Transverse colon (tissue), 4 donors: ENCODE measurements around the gene BAHCC1. TPM values are rescaled to one million over a fixed set of nuclear protein-coding genes. Genes with fewer than 3 reads are reported as not detected.

Experiments used
- DNase-seq: peaks from one replicate; pipeline ENCODE4 v3.0.0-alpha.2; 2019
- H3K27ac ChIP-seq, 4 donors: fragments of 200-600 bp; sonication (generic); 2 replicates each; pipeline ENCODE4 v1.5.1; 2016 to 2018; ENCODE audit warnings: inconsistent platforms in 4 of 4
- H3K27me3 ChIP-seq: fragments of 200-600 bp; sonication (generic); 2 replicates; pipeline ENCODE4 v1.5.1; 2017; ENCODE audit warnings: inconsistent platforms
- H3K36me3 ChIP-seq, 4 donors: fragments of 200-600 bp; sonication (generic); 2 replicates each; pipeline ENCODE4 v1.5.1; 2017 to 2019; ENCODE audit warnings: inconsistent platforms in 4 of 4
- H3K4me1 ChIP-seq, 4 donors: fragments of 200-600 bp; sonication (generic); 2 replicates each; pipeline ENCODE4 v1.5.1; 2017 to 2020; ENCODE audit warnings: inconsistent platforms in 4 of 4
- H3K4me3 ChIP-seq, 4 donors: fragments of 200-600 bp; sonication (generic); 1 replicate in 1 of 4; 2 replicates in 3 of 4; pipeline versions ENCODE4 v1.5.1 to v1.6.1; 2017 to 2019; ENCODE audit warnings: inconsistent platforms in 4 of 4
- H3K9me3 ChIP-seq, 2 donors: fragments of 200-600 bp; sonication (generic); 2 replicates each; pipeline ENCODE4 v1.5.1; 2017 to 2019; ENCODE audit warnings: inconsistent platforms in 2 of 2
- EP300 ChIP-seq: sonication (generic); formaldehyde crosslinking; IDR thresholded peaks from one replicate; pipeline ENCODE4 v1.6.1; 2017; ENCODE audit warnings: antibody characterized with exemption, low read depth
- POLR2A ChIP-seq: fragments of 450-650 bp; IDR thresholded peaks from one replicate; pipeline ENCODE4 v1.6.1; 2016; ENCODE audit warnings: antibody characterized with exemption, mild to moderate bottlenecking, moderate library complexity
- POLR2AphosphoS5 ChIP-seq, 3 donors: sonication (generic); formaldehyde crosslinking; IDR thresholded peaks; one replicate each; pipeline ENCODE4 v1.6.1; 2016; ENCODE audit warnings: antibody characterized with exemption in 3 of 3
- WGBS, 2 donors: methylation state at CpG; one replicate each; pipeline ENCODE4 v1.1.5; 2018; ENCODE audit warnings: low coverage in 1 of 2; 5-methylcytosine and 5-hydroxymethylcytosine counted together
- in situ Hi-C, 4 donors: fragments of 200-750 bp; cut with MboI; loops; one replicate each; pipeline versions ENCODE4 v1.15.0 to v1.15.1; 2017; ENCODE audit warnings: low sequenced_read_pairs in 3 of 4, low pct_ligation_motif_present in 1 of 4, low pct_unique_long_range_greater_than_20kb in 1 of 4
- intact Hi-C: fragments of 100-400 bp; cut with DNase I; formaldehyde crosslinking; loops from one replicate; pipeline ENCODE4 v1.15.1; 2023; ENCODE audit warnings: low total_unique reads
- total RNA-seq, 4 donors: library from RNA; depleted of rRNA; stranded (reverse); fragments of >200 nt; gene quantifications; one replicate each; pipeline ENCODE4 v1.1.0, GENCODE V29; 2016
- TF ChIP-seq, protein P1 (sequence below), 5 experiments: fragments of 200-600 bp in 3 of 5; fragments of 450-650 bp in 2 of 5; sonication (generic) in 3 of 5; IDR thresholded peaks; 1 replicate in 2 of 5; 2 replicates in 3 of 5; pipeline ENCODE4 v1.5.1; 2016 to 2017; ENCODE audit warnings: antibody characterized with exemption in 5 of 5, inconsistent platforms in 3 of 5, mild to moderate bottlenecking in 2 of 5, moderate library complexity in 1 of 5

The BAHCC1 gene
- total RNA-seq, 4 donors from 2014 or later = 8.7 to 133 (median 12.4) TPM

DNA sequence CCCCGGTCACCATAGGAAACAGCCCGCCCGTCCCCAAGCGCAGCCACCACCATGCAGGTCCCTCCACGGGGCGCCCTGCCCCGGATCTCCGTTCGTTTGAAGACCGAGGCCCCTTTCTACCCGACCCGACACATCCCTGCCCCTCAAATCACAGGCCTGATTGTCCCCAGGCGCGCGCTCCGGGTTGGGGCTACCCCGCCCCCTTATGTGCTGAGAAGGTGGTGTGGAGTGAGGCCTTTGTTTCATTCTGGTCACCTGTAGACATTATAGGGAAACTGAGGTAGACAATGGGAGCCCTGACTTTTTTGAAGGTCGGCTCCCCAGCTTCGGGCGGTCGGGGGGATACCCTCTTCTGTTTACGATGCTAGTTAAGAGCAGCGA is 118.1 kb downstream of the BAHCC1 start:
- no peaks in the 10 kb centered on the region for H3K9me3 ChIP-seq
- peak; percentile 80 for DNase-seq
- 1% methylated on average over 23 of the region's 23 CpGs; no CpG with 5 or more reads in 1 of the 2 donors for WGBS, 2 donors
- peaks cover 0 to 24% (median 17%) of the 10 kb centered on the region in 4 donors for H3K36me3 ChIP-seq
- peak overlapping the region; percentile 99 to 100 (median 100) for H3K27ac ChIP-seq
- in situ Hi-C loops = no loop called here
- no peak for TF ChIP-seq POLR2A
- TF ChIP-seq EP300 = no peak
- TF ChIP-seq POLR2AphosphoS5 (IDR thresholded peaks at IDR 0.05) = no peak
- TF ChIP-seq, protein P1, sequence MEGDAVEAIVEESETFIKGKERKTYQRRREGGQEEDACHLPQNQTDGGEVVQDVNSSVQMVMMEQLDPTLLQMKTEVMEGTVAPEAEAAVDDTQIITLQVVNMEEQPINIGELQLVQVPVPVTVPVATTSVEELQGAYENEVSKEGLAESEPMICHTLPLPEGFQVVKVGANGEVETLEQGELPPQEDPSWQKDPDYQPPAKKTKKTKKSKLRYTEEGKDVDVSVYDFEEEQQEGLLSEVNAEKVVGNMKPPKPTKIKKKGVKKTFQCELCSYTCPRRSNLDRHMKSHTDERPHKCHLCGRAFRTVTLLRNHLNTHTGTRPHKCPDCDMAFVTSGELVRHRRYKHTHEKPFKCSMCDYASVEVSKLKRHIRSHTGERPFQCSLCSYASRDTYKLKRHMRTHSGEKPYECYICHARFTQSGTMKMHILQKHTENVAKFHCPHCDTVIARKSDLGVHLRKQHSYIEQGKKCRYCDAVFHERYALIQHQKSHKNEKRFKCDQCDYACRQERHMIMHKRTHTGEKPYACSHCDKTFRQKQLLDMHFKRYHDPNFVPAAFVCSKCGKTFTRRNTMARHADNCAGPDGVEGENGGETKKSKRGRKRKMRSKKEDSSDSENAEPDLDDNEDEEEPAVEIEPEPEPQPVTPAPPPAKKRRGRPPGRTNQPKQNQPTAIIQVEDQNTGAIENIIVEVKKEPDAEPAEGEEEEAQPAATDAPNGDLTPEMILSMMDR (IDR thresholded peaks at IDR 0.05) = no peak
- H3K4me3 ChIP-seq = peak overlapping the region; percentile 82 to 96 (median 86)
- no peaks in the 10 kb centered on the region for H3K27me3 ChIP-seq
- intact Hi-C loops = no loop called here
- peaks cover 31 to 54% (median 44%) of the 10 kb centered on the region in 4 donors for H3K4me1 ChIP-seq

DNA sequence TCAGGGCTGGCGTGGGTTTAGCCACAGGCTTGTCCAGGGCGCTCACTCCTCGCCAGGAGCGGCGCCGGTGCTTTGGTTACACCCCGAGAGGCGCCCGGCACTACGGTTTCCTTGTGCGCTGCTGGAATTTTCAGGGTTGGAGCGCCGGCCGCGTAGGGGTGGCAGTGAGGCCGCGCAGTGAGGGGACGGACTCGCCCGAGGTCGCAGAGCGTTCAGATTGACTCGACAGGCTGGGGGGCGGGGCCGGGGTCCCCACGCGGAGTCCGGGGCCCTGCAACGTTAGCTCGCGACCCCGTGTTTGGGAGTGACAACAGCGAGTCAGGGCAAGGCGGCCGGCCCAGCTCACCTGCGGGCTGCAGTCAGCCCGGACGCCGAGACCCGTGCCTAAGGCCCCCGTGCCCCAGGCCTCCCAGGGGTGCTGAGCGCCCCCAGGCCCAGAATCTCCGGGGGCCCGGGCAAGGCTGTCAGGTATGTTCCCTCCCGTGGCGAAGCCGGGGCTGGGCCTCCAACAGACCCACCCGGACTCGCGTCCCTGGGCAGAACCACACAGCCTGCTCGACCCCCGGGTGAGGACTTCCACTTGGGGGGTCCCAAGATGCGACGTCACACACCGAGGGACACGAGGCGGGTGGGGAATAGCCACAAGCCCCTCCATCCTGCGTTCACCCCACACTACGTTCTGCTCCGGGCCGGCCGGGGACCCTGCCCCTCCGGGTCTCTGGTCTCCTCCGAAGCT is 118.7 kb downstream of the BAHCC1 start:
- H3K27ac ChIP-seq = peak overlapping the region; percentile 99 to 100 (median 100)
- in situ Hi-C loops (no loop called here), intact Hi-C loops (no loop called here)
- 0% methylated on average over 1 to 19 of the region's 64 CpGs for WGBS, 2 donors
- H3K27me3 ChIP-seq = no peaks in the 10 kb centered on the region
- H3K4me1 ChIP-seq = peaks cover 34 to 54% (median 47%) of the 10 kb centered on the region in 4 donors
- H3K4me3 ChIP-seq = peak overlapping the region; percentile 82 to 96 (median 86)
- no peaks in the 10 kb centered on the region for H3K9me3 ChIP-seq
- peak; percentile 66 for DNase-seq
- peaks cover 0 to 24% (median 17%) of the 10 kb centered on the region in 4 donors for H3K36me3 ChIP-seq
- TF ChIP-seq POLR2A (peak; percentile 71), POLR2AphosphoS5 (IDR thresholded peaks at IDR 0.05) (peak in 2 of 3 donors; percentile 57), EP300 (no peak)
- TF ChIP-seq, protein P1 (IDR thresholded peaks at IDR 0.05) = no peak

DNA sequence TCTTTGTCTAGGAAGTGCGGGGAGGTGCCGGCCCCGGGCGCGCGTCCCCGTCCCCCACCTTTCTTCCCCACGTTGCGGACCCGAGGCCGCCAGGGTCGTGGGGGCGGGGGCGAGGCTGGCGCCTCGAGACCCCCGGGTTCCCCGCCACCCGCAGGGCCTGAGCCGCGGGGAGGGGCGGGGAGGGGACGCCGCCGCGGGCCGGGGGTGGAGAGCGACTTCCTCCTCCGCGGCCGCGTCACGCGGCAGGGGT is 119.2 kb downstream of the BAHCC1 start:
- 1% methylated on average over 21 of the region's 34 CpGs; no CpG with 5 or more reads in 1 of the 2 donors for WGBS, 2 donors
- intact Hi-C loops (no loop called here), in situ Hi-C loops (no loop called here)
- peaks cover 35 to 54% (median 47%) of the 10 kb centered on the region in 4 donors for H3K4me1 ChIP-seq
- H3K4me3 ChIP-seq = peak overlapping the region; percentile 82 to 96 (median 86)
- TF ChIP-seq EP300 (no peak), POLR2AphosphoS5 (IDR thresholded peaks at IDR 0.05) (peak in 1 of 3 donors; percentile 55), POLR2A (peak; percentile 9)
- TF ChIP-seq, protein P1 (IDR thresholded peaks at IDR 0.05) = no peak
- peak overlapping the region; percentile 99 to 100 (median 100) for H3K27ac ChIP-seq
- H3K9me3 ChIP-seq = no peaks in the 10 kb centered on the region
- no peak for DNase-seq
- H3K36me3 ChIP-seq = peaks cover 0 to 24% (median 17%) of the 10 kb centered on the region in 4 donors
- no peaks in the 10 kb centered on the region for H3K27me3 ChIP-seq

DNA sequence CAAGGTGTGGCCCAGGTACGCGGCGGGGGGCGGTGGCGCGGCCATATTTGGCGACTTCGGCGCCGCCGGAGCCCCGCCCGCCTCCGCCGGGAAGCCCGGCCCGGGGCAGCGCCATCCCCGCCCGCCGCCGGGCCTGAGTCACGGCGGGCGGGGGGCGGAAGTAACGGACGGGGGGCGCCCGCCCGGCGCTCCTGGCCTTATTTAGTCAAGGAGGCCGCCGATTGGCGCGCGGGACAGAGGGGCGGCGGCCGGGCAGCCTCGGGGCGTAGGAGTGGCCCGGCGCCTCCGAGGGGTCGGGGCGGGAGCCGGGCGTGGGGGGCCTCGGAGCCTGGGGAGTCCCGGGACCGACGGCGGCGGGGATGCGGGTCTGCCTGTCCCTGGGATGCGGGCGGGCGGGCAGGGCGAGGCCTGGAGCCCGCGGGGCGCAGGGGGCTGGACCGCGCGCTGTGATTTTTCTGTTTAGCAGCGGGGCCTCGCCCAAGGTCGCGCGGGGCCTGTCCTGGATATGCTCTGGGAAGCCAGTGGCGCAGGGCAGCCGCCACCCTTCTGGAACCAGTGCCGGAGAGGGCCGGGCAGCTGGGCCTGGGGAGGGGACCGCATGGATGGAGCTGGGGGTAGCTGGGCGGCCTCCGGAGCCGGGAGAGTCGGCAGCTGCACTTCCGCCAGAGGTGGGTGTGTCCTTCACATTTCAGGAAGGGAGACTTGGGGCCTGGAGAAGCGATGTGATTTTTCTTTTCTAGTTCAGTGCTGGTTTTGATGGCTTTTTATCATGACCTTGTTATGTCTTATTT is 119.7 kb downstream of the BAHCC1 start:
- Histone ChIP-seq H3K27me3 (no peaks in the 10 kb centered on the region), H3K36me3 (peaks cover 0 to 21% (median 15%) of the 10 kb centered on the region in 4 donors), H3K9me3 (no peaks in the 10 kb centered on the region), H3K4me1 (peaks cover 40 to 54% (median 48%) of the 10 kb centered on the region in 4 donors), H3K4me3 (peak overlapping the region; percentile 82 to 96 (median 86)), H3K27ac (peak overlapping the region; percentile 99 to 100 (median 100))
- peak; percentile 90 for DNase-seq
- TF ChIP-seq POLR2AphosphoS5 (IDR thresholded peaks at IDR 0.05) (peak; percentile 7 to 59 (median 34)), POLR2A (peak; percentile 63), EP300 (no peak)
- TF ChIP-seq, protein P1 (IDR thresholded peaks at IDR 0.05) = no peak
- intact Hi-C loops (no loop called here), in situ Hi-C loops (no loop called here)
- 1% methylated on average over 56 of the region's 82 CpGs; no CpG with 5 or more reads in 1 of the 2 donors for WGBS, 2 donors
